GM19193 (cell line): ENCODE measurements around the gene TTLL1.
A peak's percentile ranks its signal among the peaks of the same experiment; 100 is the strongest.

ENCODE experiments used
- POLR2A ChIP-seq: IDR thresholded peaks from 4 replicates; pipeline ENCODE4 v1.6.1; 2011; ENCODE audit not compliant: insufficient read depth, insufficient read length; ENCODE audit errors: extremely low read depth

TTLL1 gene

DNA sequence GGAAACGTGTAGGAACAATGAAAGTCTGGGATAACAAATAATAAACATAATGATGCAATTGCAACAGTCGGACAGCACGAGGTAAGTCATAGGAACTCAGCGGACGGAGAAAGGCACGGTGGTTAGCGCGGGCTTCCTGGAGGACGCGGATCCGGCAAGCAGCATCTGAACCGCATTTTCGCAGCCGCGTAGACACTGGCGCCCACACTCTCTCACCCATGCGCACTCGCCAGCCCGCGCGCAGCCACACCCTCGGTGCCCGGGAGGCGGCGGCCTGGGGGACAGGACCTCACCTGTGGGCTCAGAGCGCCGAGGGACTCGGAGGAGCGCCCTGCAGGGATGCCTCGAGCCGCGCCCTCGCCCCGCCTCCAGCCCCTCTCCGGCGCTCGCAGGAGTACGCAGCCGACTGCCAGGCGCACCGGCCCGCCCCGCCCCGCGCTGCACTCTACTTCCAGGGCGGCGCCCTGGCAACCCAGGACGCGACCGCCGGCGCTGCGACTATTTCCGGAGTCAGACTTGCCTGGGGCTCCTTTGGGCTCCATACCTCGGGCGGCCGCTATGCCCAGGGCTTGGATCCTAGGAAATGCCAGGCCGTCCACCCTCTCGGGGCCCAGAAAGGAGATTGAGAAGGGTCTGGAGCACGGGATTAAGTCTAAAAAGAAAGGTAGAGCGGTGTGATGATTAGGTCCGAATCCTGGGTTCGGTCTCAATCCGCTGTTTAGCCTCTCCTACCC, at the start of gene TTLL1:
TTLL1 (minus strand) TSS at position 408 of the 734 bp plus-strand sequence. CDS start 13,805 bp downstream, outside the sequence.
- TF ChIP-seq POLR2A, result peak; percentile 48

DNA sequence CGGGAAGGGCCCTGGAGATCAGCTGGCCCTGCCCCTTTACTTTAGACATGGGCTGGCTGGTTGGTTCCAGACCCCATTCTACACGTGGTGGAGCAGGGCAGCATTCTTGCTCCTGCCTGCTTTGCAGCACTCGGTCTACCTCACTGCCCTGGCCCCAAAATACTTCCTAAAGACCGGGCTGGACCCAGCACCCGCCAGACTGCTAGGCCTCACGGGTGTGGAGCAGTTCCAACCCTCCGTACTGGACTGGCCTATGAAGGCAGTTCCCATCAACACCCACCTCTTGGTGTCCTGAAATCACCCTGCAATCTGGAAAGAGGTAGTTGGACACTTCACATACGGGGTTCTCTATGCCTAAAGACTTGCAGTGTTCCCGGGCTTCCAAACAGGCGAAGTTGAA, 47.6 kb upstream of the TTLL1 start:
- no peak for TF ChIP-seq POLR2A

GRCh38 chr22:43136255-43136654, 47.1 kb upstream of the TTLL1 start:
- TF ChIP-seq POLR2A, result no peak

- TF ChIP-seq POLR2A, result no peak
Measured at GRCh38 chr22:43135565-43135964, 46.4 kb upstream of the TTLL1 start.

GRCh38 chr22:43134553-43134952, 45.4 kb upstream of the TTLL1 start:
- TF ChIP-seq POLR2A, result no peak

GRCh38 chr22:43133401-43133800, 44.2 kb upstream of the TTLL1 start:
- no peak for TF ChIP-seq POLR2A

DNA sequence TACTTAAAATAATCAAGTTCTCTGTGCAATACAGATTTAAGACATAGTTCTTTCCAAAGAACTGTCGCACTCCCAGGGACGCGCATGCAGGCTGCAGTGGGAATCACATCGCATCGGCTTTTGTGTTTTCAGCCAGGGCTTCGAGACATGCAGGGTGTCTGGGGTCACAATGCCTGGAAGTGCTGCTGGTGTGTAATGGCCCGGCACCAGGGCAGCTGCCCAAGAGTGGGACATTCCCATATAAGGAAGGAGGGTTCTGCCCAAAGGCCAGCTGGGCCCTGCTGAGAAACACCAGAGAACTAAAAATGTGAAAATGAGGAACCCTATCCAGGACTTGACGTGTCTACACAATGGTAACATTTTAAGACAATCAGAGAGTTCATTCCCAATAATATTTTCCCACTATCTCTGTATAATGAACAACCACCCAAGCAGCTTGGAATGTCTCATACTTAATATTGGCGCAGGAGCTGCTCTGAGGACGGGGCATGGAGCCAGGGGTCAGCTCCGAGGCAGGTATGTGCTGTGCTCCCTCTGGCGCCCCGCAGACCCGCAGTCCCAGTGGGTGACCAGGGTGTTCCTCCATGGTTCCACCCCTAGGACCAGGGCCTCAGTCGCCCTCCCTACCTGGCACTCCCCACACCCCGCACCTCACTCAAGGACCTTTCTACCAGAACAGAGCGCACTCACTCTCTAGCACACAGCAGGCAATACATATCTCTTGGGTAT, 42.7 kb upstream of the TTLL1 start:
- no peak for TF ChIP-seq POLR2A

GRCh38 chr22:43129426-43130425, 40.5 kb upstream of the TTLL1 start:
- no peak for TF ChIP-seq POLR2A

GRCh38 chr22:43128928-43129424, 39.8 kb upstream of the TTLL1 start:
- no peak for TF ChIP-seq POLR2A

GRCh38 chr22:43128116-43128515, 38.9 kb upstream of the TTLL1 start:
- no peak for TF ChIP-seq POLR2A

GRCh38 chr22:43127166-43127908, 38.1 kb upstream of the TTLL1 start:
- TF ChIP-seq POLR2A, result no peak

- no peak for TF ChIP-seq POLR2A
Measured at GRCh38 chr22:43126501-43127165, 37.4 kb upstream of the TTLL1 start.

GRCh38 chr22:43118953-43119458, 29.8 kb upstream of the TTLL1 start:
- no peak for TF ChIP-seq POLR2A
